HG03280 (cell line): ENCODE measurements around the gene AQP10.
"Not testable (repeated sequence)": the region's sequence is repeated elsewhere in the genome, so short reads cannot be mapped to it uniquely, and the experiment has no call there.

ENCODE experiments used
- ATAC-seq: cut with Tn5 transposase; IDR thresholded peaks from one replicate; pipeline ENCODE4 v1.9.1; 2021; ENCODE audit warnings: mild to moderate bottlenecking, moderate library complexity; ENCODE audit not compliant: unreplicated experiment

AQP10 gene

GRCh38 chr1:154342836-154343472 lies 22.1 kb downstream of the AQP10 start:
- ATAC-seq = no peak

GRCh38 chr1:154344977-154345837 lies 24.3 kb downstream of the AQP10 start:
- no peak for ATAC-seq

GRCh38 chr1:154346276-154346917 lies 25.5 kb downstream of the AQP10 start:
- no peak for ATAC-seq

- ATAC-seq = no peak
These were observed 27.1 kb downstream of the AQP10 start for GRCh38 chr1:154347961-154348360.

GRCh38 chr1:154348429-154349076 lies 27.7 kb downstream of the AQP10 start:
- ATAC-seq = no peak

- no peak for ATAC-seq
These were observed 28.2 kb downstream of the AQP10 start for GRCh38 chr1:154349121-154349520.

GRCh38 chr1:154350383-154350782 lies 29.5 kb downstream of the AQP10 start:
- ATAC-seq = no peak

- ATAC-seq = no peak
These were observed 30.6 kb downstream of the AQP10 start for GRCh38 chr1:154351363-154352068.

- ATAC-seq = no peak
These were observed 31.3 kb downstream of the AQP10 start for GRCh38 chr1:154352245-154352580.

GRCh38 chr1:154352581-154353459 lies 31.9 kb downstream of the AQP10 start:
- ATAC-seq = no peak

GRCh38 chr1:154353460-154353904 lies 32.6 kb downstream of the AQP10 start:
- ATAC-seq = no peak

- ATAC-seq = no peak
These were observed 33.1 kb downstream of the AQP10 start for GRCh38 chr1:154353966-154354365.

GRCh38 chr1:154358519-154358918 lies 37.6 kb downstream of the AQP10 start:
- ATAC-seq = no peak

- ATAC-seq = no peak
These were observed 39.4 kb downstream of the AQP10 start for GRCh38 chr1:154360288-154360687.

- not testable (repeated sequence) for ATAC-seq
These were observed 40.0 kb downstream of the AQP10 start for GRCh38 chr1:154360881-154361280.

- no peak for ATAC-seq
These were observed 40.5 kb downstream of the AQP10 start for GRCh38 chr1:154361357-154361756.

GRCh38 chr1:154371436-154371835 lies 50.5 kb downstream of the AQP10 start:
- no peak for ATAC-seq

- not testable (repeated sequence) for ATAC-seq
These were observed 53.0 kb downstream of the AQP10 start for GRCh38 chr1:154373777-154374357.
